ENCODE data around the gene WDPCP.
"Not testable (repeated sequence)": the region's sequence is repeated elsewhere in the genome, so short reads cannot be mapped to it uniquely, and the experiment has no call there.

Gene WDPCP

DNA sequence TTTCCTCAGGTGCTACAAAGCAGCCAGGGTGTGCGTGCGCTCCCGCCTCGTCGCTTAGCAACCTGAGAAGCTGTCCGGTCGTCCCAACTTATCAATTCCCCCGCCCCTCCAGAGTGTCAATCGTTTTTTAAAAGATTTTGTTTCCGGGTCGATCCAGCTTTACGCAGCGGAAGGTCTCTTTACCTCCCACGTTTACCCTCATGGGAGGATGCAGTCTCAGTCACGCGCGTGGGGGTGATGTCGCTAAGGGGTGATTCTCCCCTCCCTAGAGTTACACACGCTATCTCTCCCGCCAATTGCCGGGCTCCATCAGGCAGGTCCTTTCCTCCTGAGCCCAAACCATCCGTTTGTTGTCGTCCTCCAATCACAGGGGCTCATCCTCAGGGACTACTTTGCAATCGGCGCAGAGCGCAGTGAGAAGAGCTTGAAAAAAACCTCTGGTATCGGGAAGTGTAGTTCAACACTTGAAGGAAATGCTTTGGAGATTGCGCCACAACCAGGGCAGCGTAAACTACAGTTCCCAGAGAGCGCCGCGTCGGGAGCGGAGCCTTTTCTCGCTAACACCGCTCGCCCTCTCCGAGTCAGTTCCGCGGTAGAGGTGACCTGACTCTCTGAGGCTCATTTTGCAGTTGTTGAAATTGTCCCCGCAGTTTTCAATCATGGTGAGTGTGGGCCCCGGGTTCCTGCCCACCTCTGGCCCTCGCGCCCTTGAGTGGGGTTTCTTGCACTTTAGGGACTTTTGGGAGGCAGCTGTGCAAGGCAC lies at the start of gene WDPCP, which contains the start of gene MDH1:
Gene WDPCP (minus strand): TSS at position 93 of the 763 bp plus-strand sequence. CDS start 206 bp downstream, outside the sequence.
Gene MDH1 (plus strand): TSS at position 579 of the 763 bp plus-strand sequence. CDS start 81 bp downstream, at position 660.
- peak; percentile 99 for DNase-seq

- no peak for DNase-seq
These were observed 44.1 kb upstream of the WDPCP start for GRCh38 chr2:63632382-63632781.

DNA sequence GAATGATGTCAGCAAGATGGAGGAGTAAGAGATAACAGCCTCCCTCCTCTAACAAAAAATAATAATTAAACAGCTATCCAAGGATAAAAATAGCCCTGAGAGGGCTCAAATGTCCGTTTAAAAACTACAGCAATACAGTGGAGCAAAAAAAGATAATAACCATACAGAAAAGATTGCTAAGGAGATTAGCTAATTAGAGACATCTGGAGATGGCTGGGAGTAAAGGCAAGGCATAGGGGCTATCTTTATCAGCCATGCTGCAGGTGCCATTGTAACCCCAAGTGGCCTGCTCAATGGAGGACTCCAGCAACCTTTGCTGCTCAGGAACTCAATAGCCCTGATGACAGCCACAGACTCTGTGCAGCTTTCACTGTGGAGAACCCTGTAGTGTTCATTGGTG lies 43.2 kb upstream of the WDPCP start:
- no peak for DNase-seq

- DNase-seq = no peak
These were observed 40.2 kb upstream of the WDPCP start for GRCh38 chr2:63628403-63628942.

GRCh38 chr2:63627866-63628265 lies 39.6 kb upstream of the WDPCP start:
- no peak for DNase-seq

DNA sequence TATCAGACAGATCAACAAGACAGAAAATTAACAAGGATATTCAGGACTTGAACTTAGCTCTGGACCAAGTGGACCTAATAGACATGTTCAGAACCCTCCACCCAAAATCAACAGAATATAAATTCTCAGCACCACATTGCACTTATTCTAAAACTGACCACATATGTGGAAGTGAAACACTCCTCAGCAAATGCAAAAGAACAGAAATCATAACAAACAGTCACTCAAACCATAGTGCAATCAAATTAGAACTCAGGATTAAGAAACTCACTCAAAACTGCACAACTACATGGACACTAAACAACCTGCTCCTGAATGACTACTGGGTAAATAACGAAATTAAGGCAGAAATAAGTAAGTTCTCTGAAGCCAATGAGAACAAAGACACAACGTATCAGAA lies 35.5 kb upstream of the WDPCP start:
- DNase-seq = peak; percentile 62

- no peak for DNase-seq
These were observed 34.5 kb upstream of the WDPCP start for GRCh38 chr2:63622751-63623150.

DNA sequence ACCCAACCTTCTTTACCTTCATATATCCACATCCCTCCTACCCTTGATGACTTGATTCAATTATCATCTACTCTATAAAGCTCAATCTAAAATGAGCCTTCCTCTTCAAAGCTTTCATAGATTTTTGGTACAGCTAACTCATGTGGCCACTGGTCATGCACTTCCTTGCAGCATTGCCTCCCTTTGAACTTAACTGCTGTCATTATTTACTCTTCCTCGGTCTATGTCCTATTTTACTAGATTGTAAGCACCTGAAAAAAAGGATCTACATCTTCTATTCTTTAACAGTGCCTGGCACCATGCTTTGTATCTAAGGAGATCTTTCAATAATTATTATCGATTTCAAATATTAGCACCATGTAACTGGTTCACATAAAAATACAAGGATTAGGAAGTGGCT lies 31.1 kb upstream of the WDPCP start:
- DNase-seq = no peak

DNA sequence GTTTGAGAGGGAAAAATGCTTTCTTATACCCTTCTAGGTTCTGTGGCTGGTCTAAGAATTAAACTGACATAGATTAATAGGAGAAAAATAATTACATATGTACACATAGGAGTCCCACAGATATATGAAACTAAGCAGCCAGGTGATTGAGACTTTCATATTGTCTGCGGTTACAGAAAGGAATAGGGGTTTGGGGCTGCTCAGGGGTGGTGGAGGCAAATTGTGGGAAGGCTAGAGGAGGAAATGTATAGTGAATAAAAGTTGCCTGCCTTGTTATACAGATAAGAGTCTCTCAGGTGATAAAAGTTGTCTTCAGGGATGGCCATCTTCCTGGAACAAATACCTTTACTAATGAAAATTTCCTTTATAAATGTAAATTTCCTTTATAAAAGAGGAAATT lies 29.1 kb upstream of the WDPCP start:
- no peak for DNase-seq

GRCh38 chr2:63614983-63615945 lies 27.0 kb upstream of the WDPCP start:
- no peak for DNase-seq

- DNase-seq = no peak
These were observed 26.2 kb upstream of the WDPCP start for GRCh38 chr2:63614448-63614968.

DNA sequence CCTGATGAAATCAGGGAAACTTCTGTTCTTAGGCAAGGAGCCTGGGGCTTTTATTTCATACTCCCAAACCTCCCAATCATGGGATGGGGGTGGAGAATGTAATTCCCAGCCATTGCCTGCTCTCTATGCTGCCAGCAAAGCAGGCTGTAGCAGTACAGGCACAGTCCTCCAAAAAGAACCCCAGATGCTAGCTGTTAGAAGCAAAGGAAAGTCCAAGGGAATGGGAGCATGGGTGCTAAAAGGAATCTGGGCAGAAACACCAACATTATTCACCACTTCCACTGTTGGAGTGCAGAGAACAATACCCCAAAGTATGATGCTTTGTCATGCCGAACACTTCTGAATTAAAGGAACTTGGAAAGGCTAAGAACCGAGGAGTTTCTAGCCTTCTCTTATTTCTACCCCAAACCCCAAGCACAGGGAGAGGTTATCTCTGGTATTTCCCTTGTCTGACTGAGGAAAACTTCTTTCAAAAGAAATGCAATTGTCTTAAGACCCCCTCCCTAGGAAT lies 25.2 kb upstream of the WDPCP start:
- DNase-seq = no peak

- no peak for DNase-seq
These were observed 22.2 kb upstream of the WDPCP start for GRCh38 chr2:63610525-63610924.

GRCh38 chr2:63608865-63609264 lies 20.6 kb upstream of the WDPCP start:
- not testable (repeated sequence) for DNase-seq

DNA sequence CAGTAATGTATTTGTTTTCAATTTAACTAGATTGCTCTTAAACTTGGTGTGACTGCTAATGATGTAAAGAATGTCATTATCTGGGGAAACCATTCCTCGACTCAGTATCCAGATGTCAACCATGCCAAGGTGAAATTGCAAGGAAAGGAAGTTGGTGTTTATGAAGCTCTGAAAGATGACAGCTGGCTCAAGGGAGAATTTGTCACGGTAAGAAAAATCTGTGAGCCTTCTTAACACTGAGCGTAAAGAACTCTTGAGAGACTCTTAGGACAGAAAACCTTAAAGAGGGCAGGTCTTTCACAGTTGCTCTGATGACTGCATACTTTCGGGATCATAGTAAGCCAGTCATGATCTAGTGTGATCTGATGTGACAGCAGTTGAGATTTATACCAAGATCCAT lies 16.4 kb upstream of the WDPCP start:
- no peak for DNase-seq

- no peak for DNase-seq
These were observed 12.7 kb upstream of the WDPCP start for GRCh38 chr2:63600881-63601460.

GRCh38 chr2:63598981-63599380 lies 10.7 kb upstream of the WDPCP start:
- DNase-seq = no peak

- peak; percentile 49 for DNase-seq
These were observed 8.2 kb upstream of the WDPCP start for GRCh38 chr2:63596401-63596883.

- DNase-seq = no peak
These were observed 6.4 kb upstream of the WDPCP start for GRCh38 chr2:63594660-63595059.

DNA sequence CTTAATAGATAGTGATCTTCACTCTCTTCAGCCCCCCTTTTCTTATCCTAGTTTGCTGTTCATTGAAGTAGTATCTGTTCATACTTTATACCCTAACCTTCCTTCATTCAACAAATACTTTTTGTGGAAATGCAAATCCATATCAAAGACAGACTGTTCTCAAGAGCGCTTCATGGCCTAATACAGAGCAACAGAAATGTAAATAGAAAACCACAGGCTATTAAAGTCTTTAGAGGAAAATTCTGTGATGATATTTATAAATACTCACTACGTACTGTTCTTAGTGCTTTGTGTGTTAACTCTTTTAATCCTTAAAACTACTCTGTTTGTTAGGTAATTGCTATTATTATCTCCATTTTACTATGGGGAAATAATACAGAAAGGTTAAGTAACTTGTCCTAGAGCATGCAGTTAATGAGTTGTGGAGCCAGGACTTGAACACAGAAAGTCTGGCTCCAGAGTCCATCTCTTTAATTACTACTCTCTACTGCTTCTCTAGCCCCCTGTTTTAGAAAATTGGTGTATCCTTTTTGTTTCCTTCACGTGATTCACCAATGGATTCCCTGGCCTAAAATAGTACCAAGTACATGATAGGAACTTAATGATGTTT lies 3.4 kb upstream of the WDPCP start:
- peak; percentile 3 for DNase-seq

DNA sequence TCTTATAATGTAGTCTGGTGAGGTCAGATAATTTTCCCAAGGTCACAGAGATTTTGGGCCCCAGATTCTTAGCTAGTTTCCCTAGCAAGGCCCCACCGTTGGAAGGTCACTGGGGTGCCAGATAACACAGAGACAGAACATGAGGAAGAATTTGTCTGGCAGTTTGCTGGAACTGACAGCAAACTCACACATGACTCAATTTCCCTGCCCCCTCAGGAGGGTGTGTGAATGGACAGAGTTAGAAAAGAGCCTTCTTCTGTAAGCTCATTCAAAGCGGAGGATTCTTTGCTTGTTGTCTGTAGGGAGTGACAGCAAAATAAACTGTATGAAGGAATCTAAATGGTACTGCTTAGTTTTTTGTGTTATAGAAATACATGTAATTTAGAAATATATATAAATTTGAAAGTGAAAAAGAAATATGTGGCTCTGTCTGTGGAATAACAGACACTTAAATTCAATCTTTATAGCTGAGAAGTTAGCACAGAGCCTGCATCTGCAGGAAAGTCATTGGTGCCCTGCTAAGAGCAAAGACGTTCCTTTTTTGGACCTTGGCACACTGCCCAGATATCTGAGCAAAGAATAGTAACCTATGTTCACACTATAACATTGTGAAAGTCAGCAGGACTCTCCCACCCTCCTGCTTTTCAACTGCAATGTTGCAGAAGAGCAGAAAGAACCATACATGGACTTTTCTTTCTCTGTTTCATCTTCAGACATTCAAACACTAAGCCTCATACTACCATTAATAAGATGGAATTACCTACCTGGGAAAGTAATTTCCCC lies 2.5 kb upstream of the WDPCP start:
- DNase-seq = peak; percentile 88

Data from MV-4-11 (cell line).